ENCODE data around the gene NDUFV1. TPM values are rescaled to one million over a fixed set of nuclear protein-coding genes. Genes with fewer than 3 reads are reported as not detected.
"Not testable (repeated sequence)": the region's sequence is repeated elsewhere in the genome, so short reads cannot be mapped to it uniquely, and the experiment has no call there.

The NDUFV1 gene
- total RNA-seq, 1 donor from 2014 or later: 128 TPM

DNA sequence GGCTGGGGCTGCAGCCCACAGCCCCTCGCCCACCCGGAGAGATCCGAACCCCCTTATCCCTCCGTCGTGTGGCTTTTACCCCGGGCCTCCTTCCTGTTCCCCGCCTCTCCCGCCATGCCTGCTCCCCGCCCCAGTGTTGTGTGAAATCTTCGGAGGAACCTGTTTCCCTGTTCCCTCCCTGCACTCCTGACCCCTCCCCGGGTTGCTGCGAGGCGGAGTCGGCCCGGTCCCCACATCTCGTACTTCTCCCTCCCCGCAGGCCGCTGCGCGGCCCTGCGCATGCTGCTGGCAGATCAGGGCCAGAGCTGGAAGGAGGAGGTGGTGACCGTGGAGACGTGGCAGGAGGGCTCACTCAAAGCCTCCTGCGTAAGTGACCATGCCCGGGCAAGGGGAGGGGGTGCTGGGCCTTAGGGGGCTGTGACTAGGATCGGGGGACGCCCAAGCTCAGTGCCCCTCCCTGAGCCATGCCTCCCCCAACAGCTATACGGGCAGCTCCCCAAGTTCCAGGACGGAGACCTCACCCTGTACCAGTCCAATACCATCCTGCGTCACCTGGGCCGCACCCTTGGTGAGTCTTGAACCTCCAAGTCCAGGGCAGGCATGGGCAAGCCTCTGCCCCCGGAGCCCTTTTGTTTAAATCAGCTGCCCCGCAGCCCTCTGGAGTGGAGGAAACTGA is 22.4 kb upstream of the NDUFV1 start:
- no peak for TF ChIP-seq CTCF (IDR thresholded peaks at IDR 0.05)
- Histone ChIP-seq H3K4me1 (peaks cover 11 to 17% of the 10 kb centered on the region in 2 donors), H3K36me3 (peaks cover 19 to 29% of the 10 kb centered on the region in 2 donors), H3K27me3 (no peaks in the 10 kb centered on the region), H3K9me3 (no peaks in the 10 kb centered on the region), H3K4me3 (peak overlapping the region; percentile 90 to 98), H3K27ac (peak overlapping the region; percentile 100)
- intact Hi-C loops (cut with DNase I): loop anchor here (1.0 to 5.0 kb wide), 2 partner anchors 22 to 73 kb away; partner anchors contain the start of gene NDUFV1
- DNase-seq (ENCODE audit: low spot score in 2 of 2): peak in 1 of 2 donors; percentile 86

- Histone ChIP-seq H3K9me3 (no peaks in the 10 kb centered on the region), H3K4me3 (peak overlapping the region; percentile 90 to 98), H3K4me1 (peaks cover 11 to 17% of the 10 kb centered on the region in 2 donors), H3K27ac (peak overlapping the region; percentile 100), H3K27me3 (no peaks in the 10 kb centered on the region), H3K36me3 (peaks cover 19 to 29% of the 10 kb centered on the region in 2 donors)
- intact Hi-C loops (cut with DNase I): loop anchor here (1.0 to 5.0 kb wide), 2 partner anchors 21 to 72 kb away; partner anchors contain the start of gene NDUFV1
- TF ChIP-seq CTCF (IDR thresholded peaks at IDR 0.05): no peak
- DNase-seq (ENCODE audit: low spot score in 2 of 2): no peak
These were observed 21.6 kb upstream of the NDUFV1 start for GRCh38 chr11:67584881-67585873.

DNA sequence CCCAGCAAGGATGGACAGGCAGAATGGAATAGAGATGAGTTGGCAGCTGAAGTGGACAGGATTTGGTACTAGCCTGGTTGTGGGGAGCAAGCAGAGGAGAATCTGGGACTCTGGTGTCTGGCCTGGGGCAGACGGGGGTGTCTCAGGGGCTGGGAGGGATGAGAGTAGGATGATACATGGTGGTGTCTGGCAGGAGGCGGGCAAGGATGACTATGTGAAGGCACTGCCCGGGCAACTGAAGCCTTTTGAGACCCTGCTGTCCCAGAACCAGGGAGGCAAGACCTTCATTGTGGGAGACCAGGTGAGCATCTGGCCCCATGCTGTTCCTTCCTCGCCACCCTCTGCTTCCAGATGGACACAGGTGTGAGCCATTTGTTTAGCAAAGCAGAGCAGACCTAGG is 20.8 kb upstream of the NDUFV1 start:
- Histone ChIP-seq H3K4me3 (no peak overlapping the region), H3K4me1 (peaks cover 11 to 17% of the 10 kb centered on the region in 2 donors), H3K27ac (no peak overlapping the region), H3K36me3 (peaks cover 19 to 29% of the 10 kb centered on the region in 2 donors), H3K27me3 (no peaks in the 10 kb centered on the region), H3K9me3 (no peaks in the 10 kb centered on the region)
- intact Hi-C loops (cut with DNase I): no loop called here
- no peak for DNase-seq (ENCODE audit: low spot score in 2 of 2)
- no peak for TF ChIP-seq CTCF (IDR thresholded peaks at IDR 0.05)

DNA sequence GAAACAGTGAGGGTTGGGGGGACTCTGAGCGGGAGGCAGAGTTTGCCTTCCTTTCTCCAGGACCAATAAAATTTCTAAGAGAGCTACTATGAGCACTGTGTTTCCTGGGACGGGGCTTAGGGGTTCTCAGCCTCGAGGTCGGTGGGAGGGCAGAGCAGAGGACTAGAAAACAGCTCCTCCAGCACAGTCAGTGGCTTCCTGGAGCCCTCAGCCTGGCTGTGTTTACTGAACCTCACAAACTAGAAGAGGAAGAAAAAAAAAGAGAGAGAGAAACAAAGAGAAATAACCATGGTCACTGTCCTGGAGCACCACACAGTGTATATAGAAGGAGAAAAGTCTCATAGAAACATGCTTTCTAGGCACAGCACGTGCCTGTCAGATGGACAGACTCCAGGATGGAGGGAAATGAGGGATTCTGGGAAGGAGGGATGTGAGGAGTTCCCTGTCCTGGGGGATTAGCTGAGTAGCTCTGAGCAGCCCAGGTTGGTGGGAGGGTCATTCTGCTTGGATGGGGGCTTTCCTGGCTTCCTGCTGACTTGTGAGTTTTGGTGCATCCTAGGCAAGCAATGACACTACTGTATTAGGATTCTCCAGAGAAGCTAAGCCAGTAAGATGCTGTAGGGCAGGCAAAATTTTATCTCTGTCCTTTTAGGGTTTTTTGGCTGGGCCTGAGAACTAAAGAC is 20.0 kb upstream of the NDUFV1 start:
- no peak for TF ChIP-seq CTCF (IDR thresholded peaks at IDR 0.05)
- intact Hi-C loops (cut with DNase I): no loop called here
- peaks cover 11 to 17% of the 10 kb centered on the region in 2 donors for H3K4me1 ChIP-seq
- no peak for DNase-seq (ENCODE audit: low spot score in 2 of 2)
- no peak overlapping the region for H3K4me3 ChIP-seq
- no peak overlapping the region for H3K27ac ChIP-seq
- peaks cover 19 to 29% of the 10 kb centered on the region in 2 donors for H3K36me3 ChIP-seq
- no peaks in the 10 kb centered on the region for H3K9me3 ChIP-seq
- H3K27me3 ChIP-seq: no peaks in the 10 kb centered on the region

GRCh38 chr11:67588136-67588503 is 18.6 kb upstream of the NDUFV1 start:
- no peak overlapping the region for H3K27ac ChIP-seq
- intact Hi-C loops (cut with DNase I): no loop called here
- H3K4me1 ChIP-seq: peaks cover 11 to 15% of the 10 kb centered on the region in 2 donors
- no peak for TF ChIP-seq CTCF (IDR thresholded peaks at IDR 0.05)
- no peak for DNase-seq (ENCODE audit: low spot score in 2 of 2)
- no peaks in the 10 kb centered on the region for H3K9me3 ChIP-seq
- peaks cover 19 to 29% of the 10 kb centered on the region in 2 donors for H3K36me3 ChIP-seq
- no peak overlapping the region for H3K4me3 ChIP-seq
- H3K27me3 ChIP-seq: no peaks in the 10 kb centered on the region

- H3K36me3 ChIP-seq: peaks cover 19 to 29% of the 10 kb centered on the region in 2 donors
- H3K9me3 ChIP-seq; H3K27me3 ChIP-seq; DNase-seq (ENCODE audit: low spot score in 2 of 2); intact Hi-C loops (cut with DNase I); H3K4me3 ChIP-seq; H3K27ac ChIP-seq: not testable (repeated sequence)
- H3K4me1 ChIP-seq: peaks cover 10 to 22% of the 10 kb centered on the region in 2 donors
These were observed 17.8 kb upstream of the NDUFV1 start for GRCh38 chr11:67588899-67589415.
